Astrocyte (in vitro differentiated cells and primary cell): Measurements from ENCODE around the gene DIAPH3.

Source experiments
- EZH2 ChIP-seq: IDR thresholded peaks from 2 replicates; pipeline ENCODE4 v1.6.1; 2012; ENCODE audit warnings: mild to moderate bottlenecking, low read length, inconsistent platforms; ENCODE audit not compliant: insufficient read depth
- TF ChIP-seq, protein P1 (sequence below): IDR thresholded peaks from 2 replicates; pipeline ENCODE4 v1.5.1; 2011; ENCODE audit warnings: low read depth, mild to moderate bottlenecking, inconsistent platforms, low read length, moderate library complexity; ENCODE audit not compliant: insufficient read depth

GRCh38 chr13:59801107-59801880 lies 362.4 kb downstream of the DIAPH3 start:
- TF ChIP-seq, protein P1, sequence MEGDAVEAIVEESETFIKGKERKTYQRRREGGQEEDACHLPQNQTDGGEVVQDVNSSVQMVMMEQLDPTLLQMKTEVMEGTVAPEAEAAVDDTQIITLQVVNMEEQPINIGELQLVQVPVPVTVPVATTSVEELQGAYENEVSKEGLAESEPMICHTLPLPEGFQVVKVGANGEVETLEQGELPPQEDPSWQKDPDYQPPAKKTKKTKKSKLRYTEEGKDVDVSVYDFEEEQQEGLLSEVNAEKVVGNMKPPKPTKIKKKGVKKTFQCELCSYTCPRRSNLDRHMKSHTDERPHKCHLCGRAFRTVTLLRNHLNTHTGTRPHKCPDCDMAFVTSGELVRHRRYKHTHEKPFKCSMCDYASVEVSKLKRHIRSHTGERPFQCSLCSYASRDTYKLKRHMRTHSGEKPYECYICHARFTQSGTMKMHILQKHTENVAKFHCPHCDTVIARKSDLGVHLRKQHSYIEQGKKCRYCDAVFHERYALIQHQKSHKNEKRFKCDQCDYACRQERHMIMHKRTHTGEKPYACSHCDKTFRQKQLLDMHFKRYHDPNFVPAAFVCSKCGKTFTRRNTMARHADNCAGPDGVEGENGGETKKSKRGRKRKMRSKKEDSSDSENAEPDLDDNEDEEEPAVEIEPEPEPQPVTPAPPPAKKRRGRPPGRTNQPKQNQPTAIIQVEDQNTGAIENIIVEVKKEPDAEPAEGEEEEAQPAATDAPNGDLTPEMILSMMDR, result no peak
- no peak for TF ChIP-seq EZH2
